Large intestine (tissue), 3 donors: Measurements from ENCODE around the gene BLVRA. TPM values are rescaled to one million over a fixed set of nuclear protein-coding genes. Genes with fewer than 3 reads are reported as not detected.

ENCODE experiments used
- DNase-seq, 2 donors: peaks; one replicate each; pipeline versions ENCODE4 v3.0.0 to v3.0.0-alpha.2; 2013
- H3K27ac ChIP-seq: one replicate; pipeline ENCODE4 v1.5.1; 2013; ENCODE audit warnings: low read length
- H3K27me3 ChIP-seq: 2 replicates; pipeline ENCODE4 v1.6.1; 2013; ENCODE audit warnings: low read length; ENCODE audit not compliant: control insufficient read depth, insufficient read depth
- H3K36me3 ChIP-seq: 2 replicates; pipeline ENCODE4 v1.6.1; 2013; ENCODE audit warnings: low read length; ENCODE audit not compliant: control insufficient read depth, insufficient read depth
- H3K4me1 ChIP-seq: one replicate; pipeline ENCODE4 v1.6.1; 2013; ENCODE audit warnings: low read length; ENCODE audit not compliant: control insufficient read depth, insufficient read depth
- H3K4me3 ChIP-seq: one replicate; pipeline ENCODE4 v1.5.1; 2013; ENCODE audit warnings: low read length
- H3K9me3 ChIP-seq: one replicate; pipeline ENCODE4 v1.6.1; 2013; ENCODE audit warnings: mild to moderate bottlenecking, low read depth, low read length, moderate library complexity; ENCODE audit not compliant: control insufficient read depth
- WGBS: methylation state at CpG from one replicate; pipeline ENCODE4 v1.1.5; 2013; ENCODE audit warnings: low lambda C conversion rate; ENCODE audit not compliant: insufficient coverage; 5-methylcytosine and 5-hydroxymethylcytosine counted together
- polyA plus RNA-seq: library from polyadenylated mRNA; unstranded; fragments of 120-200 nt; gene quantifications from one replicate; pipeline ENCODE4 v1.2.1, GENCODE V29; 2013

Gene BLVRA
- polyA plus RNA-seq, 1 donor: 16.9 TPM

DNA sequence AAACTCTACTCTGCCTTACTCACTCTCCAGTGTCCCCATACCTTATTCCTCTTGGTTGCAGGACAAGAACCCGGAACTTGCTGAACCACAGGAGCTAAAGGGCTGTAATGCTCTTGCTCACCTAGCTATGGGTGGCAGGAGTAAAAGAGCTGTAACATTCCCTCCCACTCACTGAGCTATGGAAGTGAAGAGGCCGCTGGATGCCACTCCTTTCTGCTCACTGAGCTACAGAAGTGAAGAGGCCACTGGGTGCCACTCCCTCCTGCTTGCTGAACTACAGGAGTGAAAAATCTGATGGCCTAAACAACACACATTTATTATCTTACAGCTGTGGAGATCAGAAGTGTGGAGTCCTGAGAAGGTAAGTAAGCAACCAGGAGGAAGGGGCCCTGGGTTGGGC is 93.3 kb downstream of the BLVRA start:
- Histone ChIP-seq H3K27me3 (peaks cover 2% of the 10 kb centered on the region), H3K36me3 (no peaks in the 10 kb centered on the region), H3K4me1 (no peaks in the 10 kb centered on the region), H3K4me3 (no peak overlapping the region), H3K9me3 (no peaks in the 10 kb centered on the region), H3K27ac (no peak overlapping the region)
- DNase-seq: no peak
- WGBS: no CpG with 5 or more reads among the region's 2 CpGs

DNA sequence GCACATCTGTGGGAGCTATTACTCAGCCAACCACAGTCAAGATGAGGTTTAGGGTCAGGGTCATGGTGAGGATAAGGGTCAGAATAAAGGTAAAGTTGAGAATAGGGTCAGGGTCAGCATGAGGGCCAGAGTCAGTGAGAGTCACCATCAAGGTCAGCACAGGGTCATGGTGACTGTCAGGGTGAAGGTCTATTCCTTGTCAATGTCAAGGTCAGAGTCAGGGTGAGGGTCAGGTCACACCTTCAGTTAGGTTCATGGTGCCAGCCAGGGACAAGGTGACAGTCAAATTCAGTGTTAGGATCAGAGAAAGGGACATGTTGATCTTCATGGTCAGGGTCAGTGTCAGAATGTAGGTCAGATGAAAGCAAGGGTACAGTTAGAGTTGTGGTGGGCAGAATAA is 96.7 kb downstream of the BLVRA start:
- Histone ChIP-seq H3K4me1 (no peaks in the 10 kb centered on the region), H3K4me3 (no peak overlapping the region), H3K27ac (no peak overlapping the region), H3K9me3 (no peaks in the 10 kb centered on the region), H3K27me3 (peaks cover 2% of the 10 kb centered on the region), H3K36me3 (no peaks in the 10 kb centered on the region)
- DNase-seq: no peak

- Histone ChIP-seq H3K9me3 (no peaks in the 10 kb centered on the region), H3K27ac (no peak overlapping the region), H3K27me3 (no peaks in the 10 kb centered on the region), H3K4me3 (no peak overlapping the region), H3K4me1 (no peaks in the 10 kb centered on the region), H3K36me3 (no peaks in the 10 kb centered on the region)
- DNase-seq: no peak
- WGBS: no CpG with 5 or more reads among the region's 4 CpGs
These were observed 97.8 kb downstream of the BLVRA start for GRCh38 chr7:43856316-43856715.

Other genes starting within 250 kb of the BLVRA start
- gene STK17A, start 175.6 kb upstream of the BLVRA start, polyA plus RNA-seq: 18.5 TPM
- 47.5 TPM for gene COA1, start 29.2 kb upstream of the BLVRA start, polyA plus RNA-seq
- gene MRPS24, start 110.8 kb downstream of the BLVRA start, polyA plus RNA-seq: 83.9 TPM
- gene URGCP, start 147.9 kb downstream of the BLVRA start, polyA plus RNA-seq: 47.8 TPM
- gene UBE2D4, start 167.8 kb downstream of the BLVRA start, polyA plus RNA-seq: 13.3 TPM
- 0.72 TPM for gene SPDYE1, start 239.2 kb downstream of the BLVRA start, polyA plus RNA-seq